Prostate gland (tissue), 2 donors: ENCODE measurements around the gene CACFD1. TPM values are rescaled to one million over a fixed set of nuclear protein-coding genes. Genes with fewer than 3 reads are reported as not detected.
A peak's percentile ranks its signal among the peaks of the same experiment; 100 is the strongest.

Experiments used
- DNase-seq: peaks from one replicate; pipeline ENCODE4 v3.0.0-alpha.2; 2019; ENCODE audit warnings: low spot score
- H3K27ac ChIP-seq, 2 donors: fragments of 200-600 bp; sonication (generic); 2 replicates each; pipeline ENCODE4 v1.5.1; 2017 to 2019
- H3K27me3 ChIP-seq: fragments of 200-600 bp; sonication (generic); replicated peaks from 2 replicates; pipeline ENCODE4 v1.5.1; 2019; ENCODE audit not compliant: insufficient read depth
- H3K36me3 ChIP-seq, 2 donors: fragments of 200-600 bp; sonication (generic); 1 replicate in 1 of 2; 2 replicates in 1 of 2; pipeline versions ENCODE4 v1.5.1 to v1.8.1; 2017 to 2019
- H3K4me1 ChIP-seq: fragments of 200-600 bp; sonication (generic); replicated peaks from 2 replicates; pipeline ENCODE4 v1.5.1; 2019
- H3K4me3 ChIP-seq, 2 donors: fragments of 200-600 bp; sonication (generic); 2 replicates each; pipeline ENCODE4 v1.5.1; 2017 to 2019
- H3K9me3 ChIP-seq: fragments of 200-600 bp; sonication (generic); 2 replicates; pipeline ENCODE4 v1.5.1; 2017
- CTCF ChIP-seq, 4 experiments: fragments of 200-600 bp in 2 of 4; fragments of 450-650 bp in 2 of 4; sonication (generic) in 2 of 4; IDR thresholded peaks; 1 replicate in 3 of 4; 2 replicates in 1 of 4; pipeline ENCODE4 v1.5.1; 2016 to 2019; ENCODE audit warnings: antibody characterized with exemption in 4 of 4, mild to moderate bottlenecking in 2 of 4, moderate library complexity in 2 of 4
- POLR2A ChIP-seq: fragments of 450-650 bp; IDR thresholded peaks from one replicate; pipeline ENCODE4 v1.6.1; 2016; ENCODE audit warnings: antibody characterized with exemption, mild to moderate bottlenecking
- POLR2AphosphoS5 ChIP-seq: sonication (generic); formaldehyde crosslinking; IDR thresholded peaks from one replicate; pipeline ENCODE4 v1.6.1; 2017; ENCODE audit warnings: antibody characterized with exemption
- WGBS: methylation state at CpG from one replicate; pipeline ENCODE4 v1.1.5; 2018; 5-methylcytosine and 5-hydroxymethylcytosine counted together
- intact Hi-C: fragments of 100-400 bp; cut with DNase I; formaldehyde crosslinking; loops from one replicate; pipeline ENCODE4 v1.14.2; 2022
- total RNA-seq, 2 donors: library from RNA; depleted of rRNA; stranded (reverse); fragments of >200 nt; gene quantifications; one replicate each; pipeline ENCODE4 v1.1.0, GENCODE V29; 2016

CACFD1 gene
- total RNA-seq, 2 donors from 2014 or later, result 23.0 to 40.2 TPM

GRCh38 chr9:133484671-133485437, 25.1 kb downstream of the CACFD1 start:
- TF ChIP-seq POLR2AphosphoS5 (no peak), CTCF (IDR thresholded peaks at IDR 0.05) (no peak), POLR2A (no peak)
- no peaks in the 10 kb centered on the region for H3K27me3 ChIP-seq
- intact Hi-C loops, result loop anchor here (5.0 kb wide), 1 partner anchor 298 kb away; no protein-coding TSS in a partner anchor
- H3K9me3 ChIP-seq, result no peaks in the 10 kb centered on the region
- 45% methylated on average over 22 of the region's 22 CpGs for WGBS
- DNase-seq, result peak; percentile 27
- no peak overlapping the region for H3K27ac ChIP-seq
- H3K36me3 ChIP-seq, result no peaks in the 10 kb centered on the region
- no peak overlapping the region for H3K4me3 ChIP-seq
- peaks cover 6% of the 10 kb centered on the region for H3K4me1 ChIP-seq

GRCh38 chr9:133485531-133486260, 25.9 kb downstream of the CACFD1 start:
- intact Hi-C loops, result loop anchor here (1.0 to 5.0 kb wide), 2 partner anchors 78 to 298 kb away; no protein-coding TSS in a partner anchor
- Histone ChIP-seq H3K9me3 (no peaks in the 10 kb centered on the region), H3K27ac (no peak overlapping the region), H3K4me1 (peaks cover 6% of the 10 kb centered on the region), H3K4me3 (no peak overlapping the region), H3K36me3 (no peaks in the 10 kb centered on the region), H3K27me3 (no peaks in the 10 kb centered on the region)
- DNase-seq, result no peak
- WGBS, result 54% methylated on average over 24 of the region's 25 CpGs
- TF ChIP-seq POLR2A, result no peak
- no peak for TF ChIP-seq CTCF (IDR thresholded peaks at IDR 0.05)
- TF ChIP-seq POLR2AphosphoS5, result no peak

DNA sequence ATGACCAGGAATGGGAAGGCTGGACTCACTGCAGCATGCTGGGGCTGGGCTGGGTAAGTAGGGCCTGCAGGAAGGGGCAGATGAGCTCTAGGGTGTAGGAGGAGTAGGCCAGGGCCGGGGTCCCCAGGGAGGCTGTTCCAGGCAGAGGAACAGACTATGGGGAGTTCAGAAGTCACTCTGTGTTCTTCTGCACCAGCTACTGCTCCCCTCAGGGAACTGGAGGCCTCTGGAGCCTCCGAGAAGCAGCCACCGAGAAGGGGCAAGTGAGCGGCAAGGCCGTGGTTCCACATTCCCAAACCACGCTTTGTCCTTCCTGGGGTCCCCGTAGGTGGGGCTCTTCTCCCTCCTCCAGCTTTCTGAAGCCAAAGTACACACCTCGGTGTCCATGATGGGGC, 27.6 kb downstream of the CACFD1 start:
- intact Hi-C loops, result loop anchor here (5.0 kb wide), 1 partner anchor 300 kb away; no protein-coding TSS in a partner anchor
- H3K4me1 ChIP-seq, result peaks cover 6% of the 10 kb centered on the region
- WGBS, result 91% methylated on average over 8 of the region's 8 CpGs
- no peak overlapping the region for H3K4me3 ChIP-seq
- no peaks in the 10 kb centered on the region for H3K9me3 ChIP-seq
- H3K36me3 ChIP-seq, result no peaks in the 10 kb centered on the region
- H3K27ac ChIP-seq, result no peak overlapping the region
- DNase-seq, result no peak
- TF ChIP-seq POLR2AphosphoS5 (no peak), CTCF (IDR thresholded peaks at IDR 0.05) (no peak), POLR2A (no peak)
- H3K27me3 ChIP-seq, result no peaks in the 10 kb centered on the region

- Histone ChIP-seq H3K4me1 (peaks cover 6% of the 10 kb centered on the region), H3K4me3 (no peak overlapping the region), H3K36me3 (no peaks in the 10 kb centered on the region), H3K27ac (no peak overlapping the region), H3K9me3 (no peaks in the 10 kb centered on the region), H3K27me3 (no peaks in the 10 kb centered on the region)
- 93% methylated on average over 18 of the region's 18 CpGs for WGBS
- DNase-seq, result no peak
- TF ChIP-seq CTCF (IDR thresholded peaks at IDR 0.05), result no peak
- TF ChIP-seq POLR2A, result no peak
- TF ChIP-seq POLR2AphosphoS5, result no peak
- intact Hi-C loops, result loop anchor here (5.0 kb wide), 1 partner anchor 301 kb away; no protein-coding TSS in a partner anchor
These were observed 29.0 kb downstream of the CACFD1 start for GRCh38 chr9:133488686-133489252.
